ENCODE results near the gene TRIM2. TPM values are rescaled to one million over a fixed set of nuclear protein-coding genes. Genes with fewer than 3 reads are reported as not detected.

TRIM2 gene
- total RNA-seq, 1 donor from 2014 or later, result 14.7 TPM

DNA sequence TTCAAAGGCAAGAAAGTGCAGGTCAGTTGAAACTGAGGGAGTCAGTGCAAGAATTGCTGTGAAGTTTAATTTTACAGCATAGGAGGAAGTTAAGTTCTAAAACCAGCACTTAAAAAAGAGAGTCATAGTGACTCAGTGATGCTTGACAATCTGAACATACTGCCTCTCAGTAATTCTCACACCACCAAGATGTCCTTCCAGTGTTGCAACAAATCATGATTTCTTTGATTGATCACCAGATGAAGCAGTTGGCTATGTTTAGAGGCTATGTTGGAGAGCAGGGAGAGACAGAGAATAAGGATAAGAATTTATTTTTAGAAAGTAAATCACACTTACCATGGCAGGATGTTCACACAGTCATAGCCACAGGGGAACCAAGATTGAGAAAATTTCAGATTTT lies 13.2 kb downstream of the TRIM2 start:
- ATAC-seq, result no peak
- intact Hi-C loops (cut with DNase I), result no loop called here
- DNase-seq (ENCODE audit: missing footprints), result no peak

DNA sequence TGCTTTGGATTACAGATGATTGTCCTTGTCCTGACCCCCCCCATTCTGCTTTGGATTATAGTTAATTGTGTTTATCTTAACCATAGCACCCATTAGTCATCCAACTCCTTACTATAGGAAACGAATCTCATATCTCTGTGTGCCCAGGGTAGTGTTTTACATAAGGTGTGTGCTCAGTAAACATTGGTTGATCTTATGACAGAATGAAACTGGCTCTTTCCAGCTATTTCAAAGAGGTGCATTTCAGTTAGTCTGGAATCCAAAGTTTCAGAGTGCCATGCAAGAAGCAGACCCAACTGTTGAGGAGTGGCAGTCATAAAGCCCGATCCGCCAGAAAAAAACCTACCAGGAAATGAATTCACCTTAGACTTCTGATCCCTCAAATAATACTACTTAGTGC lies 14.7 kb downstream of the TRIM2 start:
- no peak for ATAC-seq
- intact Hi-C loops (cut with DNase I), result no loop called here
- no peak for DNase-seq (ENCODE audit: missing footprints)

DNA sequence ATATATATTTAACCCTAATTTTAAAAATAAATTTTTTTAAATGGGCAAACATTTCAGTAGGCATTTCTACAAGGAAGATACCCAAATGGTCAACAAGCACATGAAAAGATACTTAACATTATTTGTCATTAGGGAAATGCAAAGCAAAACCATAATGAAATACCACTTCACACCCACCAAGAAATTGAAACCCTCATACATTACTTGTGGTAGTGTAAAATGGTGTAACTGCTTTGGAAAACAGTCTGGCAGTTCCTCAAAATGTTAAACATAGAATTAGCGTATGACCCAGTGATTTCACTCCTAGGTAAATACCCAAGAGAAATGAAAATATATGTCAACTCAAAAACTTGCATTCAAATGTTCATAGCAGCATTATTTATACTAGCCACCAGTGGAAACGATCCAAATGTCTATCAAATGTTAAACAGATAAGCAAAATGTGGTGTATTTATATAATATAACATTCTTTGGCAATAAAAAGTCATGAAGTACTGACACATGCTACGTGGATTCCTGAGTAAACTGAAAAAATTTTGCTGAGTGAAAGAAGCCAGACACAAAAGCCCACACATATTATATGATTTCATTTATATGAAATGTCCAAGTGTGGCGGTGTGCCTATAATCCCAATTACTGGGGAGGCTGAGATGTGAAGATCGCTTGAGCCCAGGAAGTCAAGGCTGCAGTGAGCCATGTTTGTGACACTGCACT lies 16.6 kb downstream of the TRIM2 start:
- intact Hi-C loops (cut with DNase I), result loop anchor here (10.0 kb wide), 1 partner anchor 244 kb away; the partner anchor contains the start of gene TMEM131L
- DNase-seq (ENCODE audit: missing footprints) (no peak), ATAC-seq (no peak)

DNA sequence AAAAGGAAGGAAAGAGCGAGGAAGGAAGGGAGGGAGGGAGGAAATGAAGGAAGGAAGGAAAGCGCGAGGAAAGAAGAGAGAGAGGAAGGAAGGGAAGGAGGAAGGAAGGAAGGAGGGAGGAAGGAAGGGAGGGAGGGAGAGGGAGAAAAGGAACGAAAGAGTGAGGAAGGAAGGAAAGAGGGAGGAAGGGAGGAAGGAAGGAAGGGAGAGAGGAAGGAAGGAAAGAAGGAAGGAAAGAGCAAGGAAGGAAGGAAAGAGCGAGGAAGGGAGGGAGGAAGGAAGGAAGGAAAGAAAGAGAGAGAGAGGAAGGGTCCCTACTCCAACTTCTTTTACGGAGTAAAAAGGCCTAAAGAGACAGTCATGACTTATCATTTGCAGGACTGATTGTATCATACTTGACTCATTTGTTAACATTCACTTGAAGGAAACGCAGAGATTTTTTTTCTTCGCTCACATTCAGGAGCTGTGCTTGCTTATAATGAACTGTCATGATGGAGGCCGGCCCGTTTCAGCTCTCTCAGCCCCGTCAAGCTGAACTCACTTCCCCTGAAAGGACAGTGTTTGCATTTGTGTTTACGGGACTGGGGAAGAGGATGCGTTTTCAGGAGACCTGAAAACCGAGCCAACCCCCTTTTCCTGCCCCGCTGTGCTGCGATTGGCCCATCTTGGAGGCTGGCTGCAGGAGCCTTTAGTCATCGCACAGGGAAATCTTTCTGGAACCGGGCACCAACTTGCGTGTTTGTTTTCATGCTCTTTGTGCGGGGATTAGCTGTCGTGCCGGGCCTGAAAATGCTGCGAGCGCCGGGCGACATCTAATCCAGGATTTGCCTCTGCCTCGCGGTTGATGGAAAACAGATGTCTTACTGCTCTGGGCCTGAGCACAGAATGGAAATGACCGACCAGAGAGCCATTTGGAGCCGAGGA lies 17.8 kb downstream of the TRIM2 start:
- ATAC-seq (peak; percentile 69), DNase-seq (ENCODE audit: missing footprints) (peak; percentile 67)
- intact Hi-C loops (cut with DNase I), result loop anchor here (10.0 kb wide), 1 partner anchor 243 kb away; the partner anchor contains the start of gene TMEM131L

DNA sequence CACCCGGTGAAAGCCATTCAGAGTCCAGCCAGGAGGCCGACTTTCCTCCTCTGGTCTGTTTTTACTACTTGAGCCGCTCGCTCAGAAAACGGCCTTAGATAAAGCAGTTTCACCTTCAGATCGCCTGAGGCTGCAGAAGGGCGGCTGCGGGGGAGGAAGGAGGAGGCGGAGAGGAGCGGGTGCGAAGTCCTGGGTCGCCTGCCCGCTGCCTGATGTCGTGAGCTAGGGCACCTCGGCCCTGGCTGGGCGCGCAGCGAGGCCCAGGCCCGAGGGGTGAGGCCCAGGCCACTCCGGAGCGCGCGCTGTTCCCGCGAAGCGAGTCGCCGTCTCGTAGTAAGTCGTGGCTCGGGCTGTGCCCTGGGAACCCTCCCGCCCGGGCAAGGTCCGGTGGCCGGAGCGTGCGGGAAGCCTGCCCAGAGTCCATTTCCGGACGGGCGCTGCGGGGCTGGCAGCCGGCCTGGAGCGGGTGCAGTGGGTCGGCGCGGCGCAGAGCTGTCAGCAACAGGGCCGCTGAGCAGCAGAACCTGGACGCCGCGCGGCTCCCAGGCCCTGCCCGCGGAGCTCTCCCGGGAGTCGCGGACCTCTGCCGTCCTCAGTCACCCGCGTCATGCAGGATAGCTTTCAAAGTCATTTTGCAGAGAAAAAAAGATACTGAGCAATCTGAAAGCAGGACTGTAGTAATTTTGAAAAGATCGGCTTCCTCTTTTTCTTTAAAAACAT lies 18.6 kb downstream of the TRIM2 start:
- peak; percentile 80 for DNase-seq (ENCODE audit: missing footprints)
- peak; percentile 90 for ATAC-seq
- intact Hi-C loops (cut with DNase I), result loop anchor here (10.0 kb wide), 1 partner anchor 242 kb away; the partner anchor contains the start of gene TMEM131L

DNA sequence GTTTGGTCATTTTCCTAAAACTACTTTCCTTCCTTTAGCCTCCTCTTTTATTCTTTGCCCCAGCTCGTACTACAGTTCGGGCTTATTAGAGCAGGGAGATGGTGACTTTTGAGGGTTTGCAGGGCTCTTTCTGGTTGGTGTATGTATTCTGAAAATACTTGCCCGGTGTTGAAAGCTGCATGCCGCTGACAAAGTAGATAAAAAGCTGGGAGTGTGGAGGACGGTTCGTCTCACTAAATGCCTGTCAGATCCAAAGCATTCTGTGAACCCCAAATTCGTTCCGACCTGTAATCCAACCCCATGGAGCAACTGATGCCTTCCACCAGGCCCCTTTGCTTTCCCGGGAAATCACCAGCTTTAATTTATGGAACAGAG lies 19.2 kb downstream of the TRIM2 start:
- intact Hi-C loops (cut with DNase I), result loop anchor here (10.0 kb wide), 1 partner anchor 241 kb away; the partner anchor contains the start of gene TMEM131L
- peak; percentile 37 for ATAC-seq
- no peak for DNase-seq (ENCODE audit: missing footprints)

DNA sequence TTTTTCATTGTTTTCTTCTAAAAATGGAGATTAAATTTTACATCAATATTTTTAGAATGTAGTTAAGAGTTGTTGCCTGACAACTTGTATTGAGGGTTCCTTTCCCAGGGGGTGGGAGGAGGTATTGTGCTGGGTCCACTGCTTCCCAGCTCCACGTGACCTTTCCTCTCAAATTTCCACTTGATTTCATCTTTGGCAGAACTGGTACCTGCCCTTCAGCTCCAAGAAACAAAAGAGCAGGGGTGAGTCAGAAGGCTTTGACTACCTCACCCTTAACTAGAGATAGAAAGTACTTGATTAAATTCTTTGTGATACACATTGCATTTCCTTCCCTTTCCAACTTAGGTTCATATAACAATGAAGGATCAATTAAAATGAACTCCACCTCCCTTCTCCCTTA lies 19.7 kb downstream of the TRIM2 start:
- DNase-seq (ENCODE audit: missing footprints) (no peak), ATAC-seq (no peak)
- intact Hi-C loops (cut with DNase I), result loop anchor here (10.0 kb wide), 1 partner anchor 241 kb away; the partner anchor contains the start of gene TMEM131L

DNA sequence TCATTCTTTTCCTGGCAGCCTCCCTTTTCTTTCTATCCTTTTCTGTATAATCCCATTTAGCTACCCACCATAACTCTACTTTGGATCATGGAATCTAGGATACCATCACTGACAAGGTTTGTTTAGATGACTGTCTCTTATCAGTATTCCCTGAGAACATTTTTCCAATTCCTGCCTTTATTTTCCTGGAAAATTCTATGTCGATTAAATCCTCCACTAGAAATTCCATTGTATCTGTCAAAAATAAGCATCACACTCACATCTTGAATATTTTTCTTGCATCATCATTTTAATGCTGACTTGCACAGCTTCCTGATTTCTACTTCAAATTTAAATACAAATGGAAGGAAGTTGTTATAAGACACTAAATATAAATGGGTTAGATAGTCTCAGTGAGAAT lies 20.2 kb downstream of the TRIM2 start:
- no peak for DNase-seq (ENCODE audit: missing footprints)
- intact Hi-C loops (cut with DNase I), result loop anchor here (10.0 kb wide), 1 partner anchor 240 kb away; the partner anchor contains the start of gene TMEM131L
- no peak for ATAC-seq

DNA sequence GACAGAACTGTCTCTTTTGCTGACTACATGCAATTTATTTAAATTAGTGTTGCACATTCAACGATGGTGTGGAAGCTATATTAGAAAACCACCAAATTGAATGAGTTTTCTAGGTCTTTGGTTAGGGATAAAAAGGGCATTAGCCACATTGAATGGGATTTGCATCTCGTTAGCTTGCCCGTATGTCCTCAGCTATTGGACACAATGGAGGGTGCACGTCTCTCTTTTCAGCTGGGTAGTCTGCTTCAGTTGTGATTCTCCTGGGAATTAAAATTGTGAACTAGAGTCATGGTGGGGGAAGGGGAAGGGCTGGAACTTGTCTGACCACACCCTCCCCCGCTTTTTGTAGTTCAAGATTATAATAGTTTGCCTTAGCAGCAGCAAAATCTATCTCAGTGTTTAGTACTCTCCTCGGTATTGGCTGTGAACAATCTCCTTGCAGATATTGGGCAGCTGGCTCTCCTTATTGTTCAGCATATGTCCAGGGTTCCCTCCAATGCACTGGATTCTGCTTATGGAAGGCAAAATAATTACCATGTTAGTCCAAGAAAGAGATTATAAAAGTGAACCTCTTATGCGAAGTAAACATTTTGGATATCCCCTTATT lies 23.3 kb downstream of the TRIM2 start:
- no peak for DNase-seq (ENCODE audit: missing footprints)
- ATAC-seq, result no peak
- intact Hi-C loops (cut with DNase I), result loop anchor here (10.0 kb wide), 1 partner anchor 237 kb away; the partner anchor contains the start of gene TMEM131L

DNA sequence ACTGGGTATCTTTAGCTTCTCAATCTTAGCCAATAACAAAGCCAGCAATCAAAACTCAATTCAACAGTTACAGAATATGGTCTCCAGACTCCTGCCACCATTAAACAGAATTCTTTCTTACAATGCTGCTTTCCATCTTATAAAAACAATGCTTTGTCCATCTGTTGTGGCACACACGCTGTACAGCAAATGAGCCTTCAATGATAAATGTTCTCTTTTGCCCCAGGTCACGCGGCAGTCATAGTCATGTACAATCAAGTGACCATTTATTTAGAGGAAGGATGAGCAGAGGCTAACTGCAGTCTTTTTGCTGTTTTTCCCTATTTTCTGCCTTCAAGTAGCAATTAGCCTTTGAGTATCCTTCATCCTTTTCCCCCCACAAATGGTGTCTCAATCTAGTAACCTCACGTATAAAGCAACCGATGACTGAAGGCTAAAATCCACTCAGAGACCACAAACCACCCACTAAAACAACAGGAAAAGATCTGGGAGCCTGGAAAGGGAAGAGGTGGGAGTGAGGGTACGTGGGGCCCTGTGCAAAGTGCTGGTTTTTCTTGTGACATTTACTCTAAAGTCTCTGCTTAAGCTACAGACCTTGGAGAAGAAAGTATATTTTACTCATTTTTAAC lies 24.4 kb downstream of the TRIM2 start:
- intact Hi-C loops (cut with DNase I), result loop anchor here (10.0 kb wide), 1 partner anchor 236 kb away; the partner anchor contains the start of gene TMEM131L
- DNase-seq (ENCODE audit: missing footprints), result no peak
- no peak for ATAC-seq

DNA sequence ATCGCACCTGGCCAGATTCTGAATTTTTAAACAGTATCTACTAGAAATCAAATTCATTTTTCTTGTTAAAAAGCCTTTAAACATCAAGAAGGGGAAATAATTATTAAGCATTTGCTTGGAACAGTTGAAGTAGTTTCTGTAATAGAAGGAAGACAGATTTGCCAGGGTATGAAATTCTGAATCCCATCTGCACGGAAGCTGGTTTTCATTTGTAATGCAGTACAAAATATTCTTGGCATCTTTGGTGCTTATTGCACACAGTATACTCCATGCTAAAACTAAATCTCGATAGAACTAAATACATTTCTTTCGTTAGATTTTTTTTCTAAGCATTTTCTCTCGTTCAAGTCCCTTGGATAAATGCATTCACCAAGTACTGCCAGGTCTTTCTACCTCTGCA lies 25.3 kb downstream of the TRIM2 start:
- intact Hi-C loops (cut with DNase I), result loop anchor here (10.0 kb wide), 1 partner anchor 235 kb away; the partner anchor contains the start of gene TMEM131L
- ATAC-seq (no peak), DNase-seq (ENCODE audit: missing footprints) (no peak)

DNA sequence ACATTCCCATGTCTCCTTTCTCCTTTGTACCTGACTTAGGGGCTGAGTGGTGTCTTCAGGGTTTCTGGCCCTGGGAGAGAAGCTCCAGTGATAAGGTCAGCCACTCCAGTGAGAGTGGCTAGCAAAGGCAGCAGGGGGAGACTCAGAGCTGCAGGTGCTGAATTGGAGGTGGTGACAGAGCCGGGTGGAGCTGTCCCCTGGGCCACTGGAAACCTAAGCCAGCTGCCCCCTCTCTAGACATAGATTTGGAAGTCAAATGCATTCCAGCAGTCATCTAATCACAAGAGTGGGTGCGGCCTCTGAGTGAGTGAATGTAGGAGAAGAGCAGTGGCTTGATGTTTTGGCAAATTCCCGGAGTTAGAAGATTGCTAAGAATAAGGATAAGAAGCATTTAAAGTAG lies 28.5 kb downstream of the TRIM2 start:
- DNase-seq (ENCODE audit: missing footprints) (no peak), ATAC-seq (peak; percentile 90)
- intact Hi-C loops (cut with DNase I), result loop anchor here (5.0 kb wide), 1 partner anchor 85 kb away; no protein-coding TSS in a partner anchor

DNA sequence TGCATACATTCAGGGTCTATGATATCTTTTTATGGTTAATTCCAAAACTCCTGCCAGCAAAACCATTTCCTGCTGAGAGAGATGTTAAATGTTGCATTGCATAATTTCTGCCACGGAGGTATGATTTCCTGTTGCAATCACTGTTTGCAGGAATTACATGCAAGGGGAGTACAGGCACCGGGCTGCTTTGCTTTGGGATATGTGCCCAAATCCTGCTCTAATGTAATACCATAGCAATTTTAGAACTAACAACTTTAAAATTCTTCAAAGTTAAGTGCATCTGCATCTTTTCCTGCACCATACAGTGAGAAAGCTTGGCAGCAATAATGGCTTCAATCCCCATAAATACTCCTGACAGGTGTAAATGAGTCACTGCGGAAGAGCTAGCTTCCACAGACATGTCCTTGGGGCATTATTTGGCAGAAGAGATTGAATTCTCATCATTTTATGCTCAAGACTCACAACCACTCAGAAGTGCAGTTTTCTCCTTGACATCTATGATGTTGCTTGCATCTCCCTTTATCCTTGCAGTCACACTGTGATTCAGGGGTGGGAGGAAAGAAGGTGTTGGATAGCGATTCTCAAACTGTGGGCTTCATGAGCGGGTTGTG lies 29.6 kb downstream of the TRIM2 start:
- no peak for DNase-seq (ENCODE audit: missing footprints)
- intact Hi-C loops (cut with DNase I), result loop anchor here (5.0 kb wide), 1 partner anchor 83 kb away; no protein-coding TSS in a partner anchor
- ATAC-seq, result no peak

DNA sequence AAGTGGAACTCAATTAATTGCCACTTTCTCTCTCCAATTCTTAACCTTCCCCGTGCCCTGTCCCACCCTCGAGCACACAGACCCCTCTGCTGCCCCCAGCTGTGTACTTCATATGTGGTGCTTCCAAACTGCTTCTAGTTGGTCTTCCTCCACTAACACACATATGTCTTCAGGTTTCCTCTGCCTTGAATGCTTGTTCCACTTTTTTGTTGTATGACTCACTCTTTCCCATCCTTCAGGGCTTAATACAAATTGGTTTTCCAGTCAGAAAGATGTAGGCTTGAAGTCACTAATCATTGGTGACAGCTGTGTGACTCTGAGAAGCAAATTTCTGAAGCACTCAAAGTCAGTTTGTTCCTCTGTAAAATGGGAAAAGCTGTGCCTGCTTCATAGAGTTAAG lies 30.6 kb downstream of the TRIM2 start:
- intact Hi-C loops (cut with DNase I), result loop anchor here (5.0 kb wide), 1 partner anchor 82 kb away; no protein-coding TSS in a partner anchor
- DNase-seq (ENCODE audit: missing footprints) (no peak), ATAC-seq (no peak)

DNA sequence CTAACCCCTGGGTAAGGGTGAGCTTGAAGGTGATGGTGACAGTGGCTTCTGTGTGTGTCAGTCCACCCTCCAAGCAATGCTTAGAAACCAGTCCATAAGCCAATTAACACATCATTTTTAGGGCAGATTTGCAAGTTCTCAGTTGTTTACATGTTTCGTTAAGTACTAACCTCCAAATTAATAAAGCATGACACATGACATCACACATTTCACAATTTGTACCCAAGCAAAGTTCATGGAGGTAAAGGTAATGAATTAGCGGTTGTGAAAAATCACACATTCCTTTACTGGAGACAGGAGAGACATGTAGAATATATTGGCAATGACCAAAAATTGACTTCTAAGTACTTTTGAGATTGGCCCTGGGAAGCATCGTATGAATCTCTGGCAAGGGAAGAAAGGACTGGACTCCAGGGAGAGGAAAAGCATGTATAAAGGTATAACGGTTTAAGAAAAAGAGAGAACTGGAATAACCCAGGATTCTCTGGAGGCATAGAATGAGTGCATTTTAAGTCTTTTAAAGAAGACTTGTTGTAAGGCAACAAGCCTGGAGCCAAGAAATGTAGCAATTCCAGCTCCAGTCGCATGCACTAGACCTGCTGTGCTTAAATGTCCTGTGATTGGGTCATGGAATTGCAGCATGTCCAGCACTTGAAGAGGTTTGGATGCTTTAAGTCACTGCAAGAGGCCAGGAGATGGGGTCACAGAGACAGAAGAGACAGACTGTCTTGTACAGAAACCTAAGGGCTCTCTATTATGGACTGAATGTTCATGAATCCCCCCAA lies 34.1 kb downstream of the TRIM2 start:
- no peak for ATAC-seq
- intact Hi-C loops (cut with DNase I), result no loop called here
- no peak for DNase-seq (ENCODE audit: missing footprints)

DNA sequence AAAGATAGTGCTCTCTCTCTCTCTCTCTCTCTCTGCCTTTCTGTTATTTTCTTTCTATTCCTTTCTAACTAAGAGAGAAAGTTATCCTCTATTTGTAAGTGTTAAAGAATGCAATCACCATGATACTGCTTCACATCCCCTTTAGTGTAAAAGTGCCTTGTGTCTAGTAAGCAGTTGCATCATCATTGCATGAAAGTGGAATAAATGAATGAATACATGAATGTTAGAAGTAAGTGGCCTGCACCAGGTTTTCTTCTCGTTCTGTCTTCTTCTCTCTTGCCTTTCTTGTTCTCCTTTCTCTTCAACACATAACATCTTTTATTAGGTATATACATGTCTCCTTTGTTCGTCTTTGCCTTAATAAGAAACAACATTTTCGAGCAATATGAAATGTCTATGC lies 35.2 kb downstream of the TRIM2 start:
- ATAC-seq (no peak), DNase-seq (ENCODE audit: missing footprints) (no peak)
- intact Hi-C loops (cut with DNase I), result no loop called here

DNA sequence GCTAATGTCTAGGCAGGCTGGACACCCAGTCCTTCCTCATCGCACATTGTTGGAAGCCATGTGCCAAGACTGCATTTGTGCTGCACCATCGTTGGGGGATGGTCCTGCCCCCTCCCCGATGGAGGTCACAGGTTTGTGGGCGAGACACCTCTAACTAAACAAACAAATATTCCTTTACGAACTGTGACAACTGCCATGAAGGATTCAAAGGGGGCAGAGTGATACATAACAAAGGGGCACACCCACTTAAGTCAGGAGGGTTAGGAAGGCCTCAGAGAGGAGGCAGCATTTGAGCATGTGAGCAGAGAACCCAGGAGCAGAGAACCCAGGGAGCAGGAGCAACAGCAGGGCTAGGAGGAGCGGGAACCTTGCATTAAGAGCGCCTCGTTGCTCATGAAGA lies 37.1 kb downstream of the TRIM2 start:
- DNase-seq (ENCODE audit: missing footprints), result no peak
- no peak for ATAC-seq
- intact Hi-C loops (cut with DNase I), result no loop called here

Data from Right ventricle myocardium inferior (tissue), 1 donor.